NCI-H146 (cell line): ENCODE results near the gene SLC25A29.
"Not testable (repeated sequence)": the region's sequence is repeated elsewhere in the genome, so short reads cannot be mapped to it uniquely, and the experiment has no call there.

Experiments
- DNase-seq: peaks from one replicate; lab custom pipeline; 2025; lab: John Stamatoyannopoulos, UW

Gene SLC25A29

DNA sequence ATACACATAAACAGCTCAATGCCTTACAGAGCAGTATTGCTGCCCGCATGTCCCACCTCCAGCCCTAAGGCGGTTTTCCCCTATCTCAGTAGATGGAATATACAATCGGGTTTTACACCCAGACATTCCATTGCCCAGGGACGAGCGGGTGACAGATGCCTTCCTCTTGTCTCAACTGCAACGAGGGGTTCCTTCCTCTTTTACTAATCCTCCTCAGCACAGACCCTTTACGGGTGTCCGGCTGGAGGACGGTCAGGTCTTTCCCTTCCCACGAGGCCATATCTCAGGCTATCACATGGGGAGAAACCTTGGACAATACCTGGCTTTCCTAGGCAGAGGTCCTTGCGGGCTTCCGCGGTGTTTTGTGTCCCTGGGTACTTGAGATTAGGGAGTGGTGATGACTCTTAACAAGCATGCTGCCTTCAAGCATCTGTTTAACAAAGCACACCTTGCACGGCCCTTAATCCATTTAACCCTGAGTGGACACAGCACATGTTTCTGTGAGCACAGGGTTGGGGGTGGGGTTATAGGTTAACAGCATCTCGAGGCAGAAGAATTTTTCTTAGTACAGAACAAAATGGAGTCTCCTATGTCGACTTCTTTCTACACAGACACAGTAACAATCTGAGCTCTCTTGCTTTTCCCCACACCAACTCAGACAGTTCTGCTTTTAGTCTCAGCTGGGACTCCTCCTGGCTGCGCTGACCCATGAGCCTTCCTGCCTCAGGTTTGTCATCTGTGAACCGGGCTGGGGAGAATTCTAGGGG, 6.0 kb upstream of the SLC25A29 start:
- DNase-seq: not testable (repeated sequence)

DNA sequence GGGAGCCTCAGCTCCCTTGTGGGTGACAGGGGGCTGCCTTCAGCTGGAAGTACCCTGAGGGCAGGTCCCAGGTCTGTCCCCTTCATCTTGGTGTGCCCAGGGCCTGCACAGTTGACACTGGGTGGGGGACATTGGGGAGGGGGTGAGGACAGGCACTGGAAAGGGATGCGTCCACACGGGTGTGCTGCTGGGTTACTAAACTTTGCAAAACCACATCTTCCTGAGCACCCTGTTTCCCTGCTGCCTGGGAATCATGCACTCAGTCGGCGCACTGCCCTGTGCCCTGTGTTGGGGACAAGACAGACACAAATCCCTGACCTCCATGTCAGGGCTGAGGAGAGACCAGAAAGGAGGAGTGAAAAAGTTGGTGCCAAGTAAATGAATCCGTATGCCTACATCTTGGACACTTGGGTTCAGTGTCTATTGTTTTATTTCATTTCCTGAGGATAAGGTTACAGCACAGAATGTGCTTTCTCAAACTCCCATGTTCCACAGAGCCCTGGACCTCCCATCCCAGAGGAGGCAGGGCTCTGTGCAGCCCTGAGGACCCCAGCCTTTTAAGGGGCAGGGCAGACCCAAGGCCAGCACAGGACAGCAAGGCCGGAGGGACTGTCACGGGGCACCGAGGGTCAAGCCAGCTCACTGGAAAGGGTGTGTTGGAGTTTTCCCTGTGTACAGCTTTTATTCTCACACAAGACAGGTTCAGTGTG, 2.9 kb upstream of the SLC25A29 start:
- no peak for DNase-seq

DNA sequence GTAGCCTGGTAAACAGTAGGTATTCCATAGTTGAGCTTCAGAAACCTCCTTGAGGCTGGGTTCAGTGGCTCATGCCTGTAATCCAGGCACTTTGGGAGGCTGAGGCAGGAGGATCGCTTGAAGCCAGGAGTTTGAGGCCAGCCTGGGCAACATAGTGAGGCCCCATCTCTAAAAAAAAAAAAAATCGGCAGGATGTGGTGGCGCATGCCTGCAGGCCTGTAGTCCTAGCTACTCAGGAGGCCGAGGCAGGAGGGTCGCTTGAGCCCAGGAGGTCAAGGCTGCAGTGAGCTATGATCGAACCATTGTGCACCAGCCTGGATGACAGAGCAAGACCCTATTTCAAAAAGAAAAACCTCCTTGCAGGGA, 2.2 kb upstream of the SLC25A29 start:
- not testable (repeated sequence) for DNase-seq

DNA sequence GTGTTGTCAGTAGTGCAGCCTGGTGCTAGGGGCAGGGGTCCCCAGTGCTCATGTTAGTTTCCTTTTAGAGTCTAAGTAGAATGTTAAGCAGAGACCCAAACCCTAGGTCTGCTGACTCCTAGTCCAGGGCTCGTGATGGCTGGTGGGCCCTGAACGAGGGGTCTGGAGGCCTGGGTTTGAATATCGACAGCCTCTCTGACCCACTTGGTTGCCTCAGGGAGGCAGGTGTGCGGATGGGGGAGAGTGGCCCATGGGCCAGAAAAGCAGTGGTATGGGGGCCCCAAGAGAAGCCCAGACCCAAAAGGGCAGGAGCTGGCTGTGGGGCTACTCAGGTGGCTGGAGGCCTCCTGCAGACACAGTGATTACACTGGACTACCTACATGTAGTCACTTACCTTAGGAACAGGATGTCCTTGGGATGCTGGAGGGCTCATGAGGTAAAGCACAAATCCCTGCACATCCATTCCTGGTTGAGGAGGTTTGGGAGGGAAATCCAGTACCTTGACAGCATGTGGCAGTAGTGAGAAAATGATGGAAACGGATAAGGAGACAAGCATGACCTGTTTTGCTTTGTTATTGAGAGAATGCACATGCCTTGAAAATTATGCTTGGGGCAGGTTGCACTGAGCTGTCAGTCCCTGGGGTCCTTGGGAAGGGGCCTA, 1.7 kb upstream of the SLC25A29 start:
- DNase-seq: no peak

DNA sequence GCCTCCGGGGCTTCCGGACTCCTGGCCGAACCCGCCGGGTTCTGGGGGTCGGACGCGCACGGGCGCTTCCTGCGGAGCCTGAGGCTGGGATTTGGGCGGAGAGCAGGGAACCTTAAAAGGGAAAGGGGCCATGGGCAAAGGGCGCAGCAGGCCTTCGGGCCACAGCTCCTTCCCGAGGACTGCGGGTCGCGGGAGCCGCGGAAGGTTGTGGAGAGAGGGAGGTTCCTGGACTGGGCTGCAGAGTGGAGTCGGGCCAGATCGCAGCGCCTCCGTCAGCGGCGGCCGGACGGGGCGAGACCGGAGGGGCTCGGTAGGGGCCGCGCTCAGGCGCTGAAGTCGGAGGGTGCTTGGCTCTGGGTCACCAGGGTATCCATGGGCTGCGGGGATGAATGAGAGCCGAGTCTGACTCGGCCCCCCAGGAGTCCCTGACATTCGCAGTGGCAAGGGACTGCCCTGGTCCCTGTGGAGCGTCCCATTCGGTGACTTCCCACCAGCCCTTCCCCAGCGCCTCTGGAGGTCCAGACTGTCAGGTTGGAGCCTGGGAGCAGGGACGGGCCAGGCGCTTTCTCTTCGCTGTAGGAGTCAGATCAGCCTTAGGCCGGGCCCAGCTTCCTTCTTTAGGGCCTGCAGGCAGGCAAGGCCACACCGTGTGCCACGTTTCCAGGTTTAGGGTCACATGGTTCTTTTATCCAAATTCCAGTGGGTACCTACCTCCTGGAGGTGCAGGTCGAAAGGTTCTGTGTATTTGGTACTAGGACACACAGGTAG, 938 bp upstream of the SLC25A29 start:
- DNase-seq: peak; percentile 22

DNA sequence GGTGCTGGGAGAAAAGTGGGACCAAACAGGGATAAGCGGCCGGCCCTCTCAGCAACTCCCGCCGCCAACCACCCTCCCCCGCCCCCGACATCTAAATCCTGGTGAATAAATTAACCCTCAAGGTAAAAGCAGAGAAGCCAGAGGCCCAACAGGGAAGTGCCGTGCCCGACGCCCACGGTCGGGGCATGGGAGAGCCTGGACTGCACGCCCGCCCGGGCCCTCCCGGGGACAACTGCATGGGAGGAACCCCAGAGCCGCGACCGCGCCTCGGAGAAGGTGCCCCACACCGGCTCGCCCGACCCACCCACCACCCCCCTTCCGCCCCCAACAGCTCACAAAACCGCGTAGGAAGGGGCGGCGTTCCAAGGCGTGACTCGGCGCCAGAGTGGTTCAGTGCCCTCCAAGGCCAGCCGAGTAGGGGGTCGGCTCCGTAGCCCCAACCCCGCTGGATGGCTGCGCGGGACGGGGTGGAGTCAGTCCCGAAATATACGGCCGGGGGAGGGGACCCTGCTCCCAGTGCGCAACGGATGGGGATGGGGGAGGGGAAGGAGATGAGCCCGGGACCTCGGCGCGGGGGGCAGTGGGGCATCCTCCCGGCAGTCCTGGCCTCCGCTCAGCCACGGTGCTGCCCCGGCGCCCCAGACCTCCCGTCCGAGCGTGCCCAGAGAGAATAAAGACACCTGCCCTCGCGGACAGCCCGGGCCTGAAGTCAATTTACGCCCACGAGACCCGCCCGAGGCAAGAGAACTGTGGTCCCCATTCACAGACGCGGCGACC, 732 bp downstream of the SLC25A29 start:
- peak; percentile 44 for DNase-seq

DNA sequence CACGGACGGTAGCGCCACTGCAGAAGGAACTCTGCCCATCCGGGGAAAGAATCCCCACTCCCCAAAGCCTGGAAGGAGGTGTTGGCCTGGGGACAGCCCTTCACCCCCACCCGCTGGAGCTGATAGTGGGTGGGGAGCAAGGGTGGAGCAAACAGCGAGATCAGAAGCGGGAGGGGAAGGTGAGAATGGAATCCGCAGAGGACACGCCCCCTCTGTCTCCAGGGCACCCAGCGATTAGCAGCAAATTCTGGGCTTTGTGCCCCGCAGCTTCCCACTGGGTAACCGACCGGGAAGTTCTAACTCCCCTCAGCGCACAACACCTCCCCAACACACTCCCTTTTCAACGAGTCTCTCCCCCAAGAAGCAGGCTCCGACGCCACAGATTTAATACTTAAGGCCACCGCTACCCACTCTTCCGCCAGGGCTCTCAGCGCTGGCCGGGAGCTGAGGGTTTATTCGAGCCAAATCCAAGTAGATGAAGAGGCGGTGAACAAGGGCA, 1.4 kb downstream of the SLC25A29 start:
- peak; percentile 60 for DNase-seq

DNA sequence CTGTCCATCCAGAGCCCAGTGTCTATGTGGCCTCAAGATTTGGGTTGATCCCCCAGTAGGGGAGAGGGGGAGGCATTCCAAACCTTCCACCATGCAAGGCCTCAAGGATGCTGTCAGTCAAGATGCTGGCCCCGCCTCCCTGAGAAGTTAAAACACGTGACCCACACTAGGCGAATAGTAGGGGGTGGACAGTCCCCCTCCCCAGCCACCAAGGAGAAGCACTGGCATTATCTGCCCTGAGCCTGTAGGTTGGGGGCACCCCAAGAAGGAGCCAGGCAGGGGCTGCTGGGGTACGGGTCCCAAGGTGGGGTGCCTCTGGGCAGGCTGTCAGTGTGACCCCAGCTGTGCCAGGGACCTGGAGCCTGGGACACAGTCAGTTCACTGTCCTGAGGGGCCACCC, 2.3 kb downstream of the SLC25A29 start:
- DNase-seq: no peak

DNA sequence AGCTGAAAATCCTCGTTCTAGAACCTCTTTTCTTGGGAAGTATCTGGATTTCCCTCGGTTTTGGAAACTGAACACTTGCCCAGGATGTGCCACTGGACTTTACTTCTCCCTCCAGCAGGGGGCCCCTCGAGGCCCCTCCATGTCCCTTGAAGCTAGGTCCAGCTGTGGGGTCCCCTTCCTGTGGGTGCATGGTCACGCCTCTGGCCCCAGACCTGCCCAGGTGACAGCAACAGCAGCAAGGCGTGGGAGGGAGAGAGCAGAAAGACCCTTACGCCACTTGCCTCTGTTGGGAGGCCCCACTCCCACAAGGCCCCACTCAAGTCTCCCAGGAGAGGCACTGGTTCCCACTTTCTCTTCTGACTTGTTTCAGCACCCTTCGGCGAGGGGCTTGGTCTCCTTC, 3.1 kb downstream of the SLC25A29 start:
- no peak for DNase-seq

DNA sequence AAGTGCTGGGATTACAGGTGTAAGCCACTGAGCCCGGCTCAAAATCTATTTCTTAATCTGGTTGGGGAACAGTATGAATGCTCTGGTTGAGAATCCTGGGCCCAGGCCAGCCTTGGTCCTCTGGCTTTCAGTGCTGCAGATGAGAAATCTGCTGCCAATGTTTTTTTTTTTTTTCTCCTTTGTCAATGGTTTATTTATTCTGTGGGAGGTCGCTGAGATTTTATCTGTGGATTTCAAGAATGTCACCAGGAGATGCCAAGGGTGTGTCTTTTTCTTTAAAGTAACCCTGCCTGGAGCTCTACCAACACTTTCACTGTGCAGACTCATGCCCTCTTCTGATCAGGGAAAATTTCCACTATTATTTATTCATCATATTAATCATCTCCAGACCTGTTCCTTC, 3.6 kb downstream of the SLC25A29 start:
- DNase-seq: no peak

DNA sequence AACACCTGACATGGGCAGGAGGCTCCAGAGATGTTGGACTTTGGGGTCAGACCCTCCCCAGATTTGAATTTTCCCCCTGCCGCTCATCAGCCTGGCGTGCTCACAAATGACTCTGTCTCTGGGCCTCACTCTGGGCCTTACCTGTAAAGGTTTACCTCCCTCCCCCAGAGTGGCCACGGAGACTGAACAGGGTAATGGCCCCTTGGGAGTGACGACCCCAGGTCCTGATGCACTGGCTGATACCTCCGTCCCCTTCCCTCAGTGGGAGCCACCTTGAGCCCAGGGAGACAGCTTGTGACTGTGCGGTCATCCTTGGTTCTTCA, 7.0 kb downstream of the SLC25A29 start:
- DNase-seq: no peak

DNA sequence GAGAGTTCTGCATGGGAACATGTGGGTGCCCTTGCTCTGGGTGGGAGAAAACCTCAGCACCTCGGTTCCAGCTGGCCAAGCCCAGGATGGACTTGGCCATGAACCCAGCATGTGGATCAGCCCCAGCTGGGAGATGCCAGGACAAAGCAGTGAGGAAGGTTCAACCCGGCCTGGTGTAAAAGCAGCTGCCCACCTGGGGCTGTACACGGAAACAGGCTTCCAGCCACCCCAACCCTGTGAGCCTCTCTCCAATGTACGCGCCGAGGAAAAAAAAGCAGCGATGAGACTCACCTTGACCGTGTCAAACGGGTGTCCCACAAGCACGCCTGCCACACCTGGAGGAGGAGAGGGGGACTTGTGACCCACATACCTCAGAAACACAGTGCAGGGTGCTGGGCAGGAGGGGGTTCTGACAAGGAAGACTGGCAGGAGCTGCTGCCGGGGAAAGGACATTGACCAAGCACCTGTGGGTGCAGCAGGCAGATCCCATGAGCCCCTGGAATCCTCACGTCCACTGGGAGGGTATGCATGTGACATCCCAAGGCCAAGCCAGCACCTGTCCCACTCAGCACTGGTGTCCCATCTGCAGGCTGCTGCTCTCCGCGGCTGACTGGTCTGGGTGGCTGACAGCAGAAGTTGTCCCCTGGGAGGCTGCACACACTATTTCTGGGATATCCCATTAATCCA, 7.5 kb downstream of the SLC25A29 start:
- no peak for DNase-seq

DNA sequence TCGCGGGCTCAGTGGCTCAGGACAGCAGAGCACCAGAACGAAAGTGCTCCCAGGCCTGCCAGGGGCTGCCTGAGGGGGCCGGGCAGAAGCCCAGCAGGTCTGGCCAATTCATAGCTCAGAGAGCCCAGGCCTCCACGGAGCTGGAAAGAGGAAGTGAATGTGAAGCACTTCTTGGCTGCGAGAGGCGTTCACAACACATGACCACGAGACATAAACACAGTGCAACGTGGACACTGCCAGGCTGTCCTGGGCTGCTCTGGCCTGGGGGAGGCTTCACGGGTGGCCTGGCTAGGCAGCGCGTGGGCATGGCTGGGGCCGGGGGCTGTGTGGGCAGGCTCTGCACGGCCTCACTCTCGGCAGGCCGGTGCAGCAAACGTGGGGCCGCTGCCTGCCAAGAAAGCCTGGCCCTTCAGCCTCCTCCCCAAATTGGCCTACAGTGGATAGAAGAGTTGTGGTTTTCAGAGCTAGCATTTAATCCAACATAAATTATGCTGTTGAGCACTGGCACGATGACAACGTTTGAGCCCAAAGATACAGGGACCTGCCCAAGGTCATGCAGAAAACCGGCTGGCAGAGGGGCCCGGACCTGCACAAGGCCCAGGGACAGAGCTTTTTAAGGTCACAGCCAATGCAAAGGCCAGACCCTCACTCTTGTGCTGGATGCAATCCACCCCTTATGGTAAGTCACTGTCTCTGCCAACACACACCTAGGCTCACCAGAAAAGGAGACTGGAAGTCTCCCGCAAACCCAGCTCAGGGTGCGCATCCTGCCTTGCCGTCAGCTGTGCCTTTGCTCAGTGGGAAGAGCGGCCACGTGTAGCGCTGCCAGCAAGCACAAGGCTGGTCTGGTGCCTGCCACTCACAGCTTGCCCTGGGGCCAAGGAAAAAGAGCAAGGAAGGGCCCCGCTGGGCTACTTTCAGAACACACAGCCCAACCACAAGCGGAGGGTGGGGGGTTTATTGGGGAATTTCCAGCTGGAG, 8.6 kb downstream of the SLC25A29 start:
- DNase-seq: no peak

DNA sequence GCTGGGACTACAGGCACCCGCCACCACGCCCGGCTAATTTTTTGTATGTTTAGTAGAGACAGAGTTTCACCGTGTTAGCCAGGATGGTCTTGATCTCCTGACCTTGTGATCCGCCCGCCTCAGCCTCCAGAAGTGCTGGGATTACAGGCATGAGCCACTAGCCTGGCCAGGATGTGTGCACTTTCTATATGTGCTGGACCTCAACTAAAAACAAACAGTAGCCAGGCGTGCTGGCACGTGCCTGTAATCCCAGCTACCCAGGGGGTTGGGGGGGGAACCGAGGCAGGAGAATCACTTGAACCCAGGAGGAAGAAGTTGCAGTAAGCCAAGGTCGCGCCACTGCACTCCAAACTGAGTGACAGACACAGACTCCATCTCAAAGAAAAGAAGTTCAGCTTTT, 9.5 kb downstream of the SLC25A29 start:
- DNase-seq: not testable (repeated sequence)

DNA sequence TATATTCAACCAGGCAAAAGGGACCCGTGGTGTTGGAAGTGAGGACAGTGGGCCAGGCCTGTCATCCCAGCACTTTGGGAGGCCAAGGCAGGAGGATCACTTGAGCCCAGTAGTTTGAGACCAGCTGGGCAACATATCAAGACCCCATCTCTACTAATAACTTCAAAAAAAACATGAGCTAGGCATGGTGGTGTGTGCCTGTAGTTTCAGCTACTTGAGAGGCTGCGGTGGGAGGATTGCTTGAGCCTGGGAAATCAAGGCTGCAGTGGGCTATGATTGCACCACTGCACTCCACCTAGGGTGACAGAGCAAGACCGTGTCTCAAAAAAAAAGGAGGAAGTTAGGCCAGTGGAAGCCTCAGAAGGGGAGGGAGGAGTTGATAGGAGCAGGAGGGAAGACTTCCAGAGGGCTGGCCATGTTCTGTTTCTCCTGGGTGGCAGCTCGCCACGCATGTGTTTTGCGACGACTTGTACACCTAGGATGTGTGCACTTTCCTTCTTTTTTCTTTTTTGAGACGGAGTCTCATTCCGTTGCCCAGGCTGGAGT, 10.1 kb downstream of the SLC25A29 start:
- no peak for DNase-seq

DNA sequence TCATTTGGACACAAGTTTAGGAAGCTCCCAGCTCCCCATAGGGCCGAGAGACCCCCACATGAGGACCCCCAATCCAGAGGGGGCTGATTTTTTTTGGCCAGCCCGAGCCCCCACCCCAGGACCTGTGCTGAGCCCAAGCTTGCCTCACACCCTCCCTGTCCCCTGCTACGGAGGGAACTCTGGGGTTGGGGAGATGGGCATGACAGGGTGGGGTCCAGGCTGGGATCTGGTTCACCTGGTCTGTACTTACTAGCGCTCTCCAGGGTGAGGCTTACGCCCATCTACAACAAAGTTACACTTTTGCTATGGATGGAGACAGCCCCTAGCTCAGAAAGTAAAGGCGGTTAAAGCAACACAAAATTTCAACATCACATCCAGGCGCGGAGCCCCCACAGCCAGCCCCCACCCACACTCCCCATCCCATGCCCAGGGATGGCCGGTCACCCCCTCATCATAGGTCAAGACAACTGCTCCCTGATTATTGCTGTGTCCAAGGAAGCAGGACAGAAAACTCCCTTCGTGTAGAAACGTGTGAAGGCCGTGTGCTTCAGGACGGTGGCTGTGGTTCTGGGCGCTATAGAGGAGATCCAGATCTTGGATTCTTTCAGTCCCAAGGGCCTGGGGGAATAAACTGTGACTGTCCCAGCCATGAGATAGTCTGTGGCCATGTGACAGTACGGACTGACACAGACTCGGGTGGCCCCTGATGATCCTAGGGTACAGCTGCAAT, 10.7 kb downstream of the SLC25A29 start:
- DNase-seq: no peak

DNA sequence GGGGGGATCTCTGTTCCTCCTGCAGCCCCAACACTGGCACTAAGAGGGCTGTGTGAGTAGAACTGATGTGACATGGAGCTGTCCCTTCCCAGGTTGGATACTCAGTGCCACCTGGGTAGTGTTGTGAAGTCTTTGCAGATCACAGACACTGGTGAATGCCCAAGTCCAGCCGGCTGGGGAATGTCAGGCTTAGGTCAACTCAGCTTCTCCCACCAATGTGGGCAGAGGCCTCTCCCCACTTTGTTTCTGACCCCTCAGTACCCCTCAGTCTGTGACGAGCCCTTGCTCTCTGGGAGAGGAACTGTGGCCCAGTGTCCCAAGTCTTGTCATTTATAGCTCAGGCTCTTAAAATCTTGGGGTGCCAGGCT, 11.3 kb downstream of the SLC25A29 start:
- DNase-seq: no peak

DNA sequence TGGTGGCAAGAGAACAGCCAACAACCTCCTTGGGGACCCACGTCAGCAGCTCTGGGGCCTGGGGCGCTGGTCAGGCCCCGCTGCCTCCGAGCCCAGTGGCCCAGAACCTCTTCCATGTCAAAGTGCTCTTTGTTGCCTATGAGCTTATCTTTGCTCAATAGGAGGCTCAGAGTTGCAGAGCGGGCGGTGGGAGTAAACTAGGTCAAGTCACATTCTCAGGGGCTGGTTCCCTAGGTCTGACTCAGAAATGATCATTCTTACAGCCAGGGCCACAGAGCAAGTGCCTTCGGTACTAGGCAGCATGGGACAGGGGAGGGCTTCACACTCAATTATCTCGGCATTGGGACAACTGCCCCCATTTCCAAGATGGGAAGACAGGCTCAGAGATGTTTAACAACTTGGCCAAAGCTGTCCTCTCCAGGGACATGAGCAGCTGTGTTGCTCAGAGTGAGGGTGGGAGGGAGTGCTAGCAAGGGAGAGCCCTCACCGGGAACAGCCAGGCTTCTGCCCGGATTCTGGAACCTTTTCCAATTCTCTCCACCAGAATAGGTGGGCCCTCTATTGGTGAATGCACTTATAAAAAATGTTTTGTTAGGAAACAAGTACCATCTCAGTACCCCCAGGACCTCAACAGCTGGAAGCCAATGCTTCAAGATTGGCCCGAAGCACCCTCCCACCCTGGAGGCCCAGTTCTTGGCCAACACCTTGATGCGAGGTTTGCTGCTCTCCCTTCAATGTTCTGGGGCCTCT, 11.9 kb downstream of the SLC25A29 start:
- DNase-seq: no peak
